H9 (cell line): ENCODE data around the gene TIMM23. TPM values are rescaled to one million over a fixed set of nuclear protein-coding genes. Genes with fewer than 3 reads are reported as not detected.
"Not testable (repeated sequence)": the region's sequence is repeated elsewhere in the genome, so short reads cannot be mapped to it uniquely, and the experiment has no call there.

ENCODE experiments used
- DNase-seq: peaks from one replicate; pipeline ENCODE4 v3.0.0-alpha.2; 2017
- H2AFZ ChIP-seq: one replicate; pipeline ENCODE4 v1.6.1; 2013; ENCODE audit warnings: mild to moderate bottlenecking, low read length, control low read depth, moderate library complexity
- H2AK5ac ChIP-seq: 2 replicates; pipeline ENCODE4 v1.6.1; 2013; ENCODE audit warnings: low read length, control low read depth, mixed read lengths; ENCODE audit not compliant: insufficient read length
- H2BK120ac ChIP-seq: one replicate; pipeline ENCODE4 v1.6.1; 2013; ENCODE audit warnings: low read depth, mild to moderate bottlenecking, low read length, control low read depth, inconsistent platforms; ENCODE audit not compliant: poor library complexity, severe bottlenecking
- H2BK12ac ChIP-seq: 2 replicates; pipeline ENCODE4 v1.6.1; 2013; ENCODE audit warnings: low read length, control low read depth, mixed read lengths, low read depth; ENCODE audit not compliant: insufficient read length
- H2BK15ac ChIP-seq: 2 replicates; pipeline ENCODE4 v1.6.1; 2013; ENCODE audit warnings: low read depth, low read length, control low read depth
- H2BK20ac ChIP-seq: one replicate; pipeline ENCODE4 v1.6.1; 2013; ENCODE audit warnings: low read depth, mild to moderate bottlenecking, low read length, control low read depth, inconsistent platforms; ENCODE audit not compliant: poor library complexity, severe bottlenecking
- H2BK5ac ChIP-seq: 2 replicates; pipeline ENCODE4 v1.6.1; 2013; ENCODE audit warnings: low read length, control low read depth, mixed read lengths; ENCODE audit not compliant: insufficient read length
- H3K14ac ChIP-seq: 2 replicates; pipeline ENCODE4 v1.6.1; 2013; ENCODE audit warnings: low read length, control low read depth; ENCODE audit not compliant: insufficient read depth
- H3K18ac ChIP-seq: 2 replicates; pipeline ENCODE4 v1.6.1; 2013; ENCODE audit warnings: low read depth, mild to moderate bottlenecking, mixed read lengths, low read length, control low read depth; ENCODE audit not compliant: insufficient read length
- H3K23ac ChIP-seq: 2 replicates; pipeline ENCODE4 v1.6.1; 2013; ENCODE audit warnings: low read length, control low read depth, mixed read lengths, low read depth; ENCODE audit not compliant: insufficient read length
- H3K23me2 ChIP-seq: 2 replicates; pipeline ENCODE4 v1.6.1; 2013; ENCODE audit warnings: low read depth, mild to moderate bottlenecking, mixed read lengths, low read length, control low read depth; ENCODE audit not compliant: insufficient read length, poor library complexity, severe bottlenecking
- H3K27ac ChIP-seq: 2 replicates; pipeline ENCODE4 v1.5.1; 2013; ENCODE audit warnings: low read length, control low read depth, mixed read lengths, low read depth; ENCODE audit not compliant: insufficient read length
- H3K27me3 ChIP-seq: 2 replicates; pipeline ENCODE4 v1.6.1; 2013; ENCODE audit warnings: low read length, control low read depth, inconsistent platforms; ENCODE audit not compliant: insufficient read depth
- H3K4ac ChIP-seq: 2 replicates; pipeline ENCODE4 v1.6.1; 2013; ENCODE audit warnings: low read depth, mild to moderate bottlenecking, control low read depth, inconsistent platforms, low read length, moderate library complexity
- H3K4me1 ChIP-seq: 2 replicates; pipeline ENCODE4 v1.6.1; 2013; ENCODE audit warnings: low read length, control low read depth, inconsistent platforms; ENCODE audit not compliant: insufficient read depth
- H3K4me2 ChIP-seq: 2 replicates; pipeline ENCODE4 v1.6.1; 2013; ENCODE audit warnings: low read length, control low read depth, mixed read lengths; ENCODE audit not compliant: insufficient read length, insufficient read depth
- H3K56ac ChIP-seq: 2 replicates; pipeline ENCODE4 v1.6.1; 2013; ENCODE audit warnings: low read depth, mild to moderate bottlenecking, mixed read lengths, low read length, control low read depth; ENCODE audit not compliant: insufficient read length
- H3K79me1 ChIP-seq: 2 replicates; pipeline ENCODE4 v1.6.1; 2013; ENCODE audit warnings: low read depth, mild to moderate bottlenecking, moderate library complexity, low read length, control low read depth, inconsistent platforms; ENCODE audit not compliant: insufficient read depth, poor library complexity, severe bottlenecking
- H3K79me2 ChIP-seq: 2 replicates; pipeline ENCODE4 v1.6.1; 2013; ENCODE audit warnings: low read length, control low read depth, inconsistent platforms; ENCODE audit not compliant: insufficient read depth
- H3K9ac ChIP-seq: 2 replicates; pipeline ENCODE4 v1.6.1; 2013; ENCODE audit warnings: low read length, control low read depth, mixed read lengths; ENCODE audit not compliant: insufficient read length; ENCODE audit errors: extremely low read depth
- H3K9me3 ChIP-seq: one replicate; pipeline ENCODE4 v1.6.1; 2013; ENCODE audit warnings: low read depth, low read length, inconsistent platforms; ENCODE audit not compliant: control insufficient read depth
- H3T11ph ChIP-seq: one replicate; pipeline ENCODE4 v1.6.1; 2013; ENCODE audit warnings: mild to moderate bottlenecking, low read length, control low read depth, inconsistent platforms
- H4K20me1 ChIP-seq: one replicate; pipeline ENCODE4 v1.6.1; 2013; ENCODE audit not compliant: control insufficient read depth, insufficient read length, insufficient read depth
- H4K5ac ChIP-seq: 2 replicates; pipeline ENCODE4 v1.6.1; 2013; ENCODE audit warnings: low read depth, mild to moderate bottlenecking, mixed read lengths, low read length, control low read depth; ENCODE audit not compliant: insufficient read length
- H4K8ac ChIP-seq: replicated peaks from 2 replicates; pipeline ENCODE4 v1.6.1; 2013; ENCODE audit warnings: low read length, control low read depth, mixed read lengths, low read depth; ENCODE audit not compliant: insufficient read length
- H4K91ac ChIP-seq: 2 replicates; pipeline ENCODE4 v1.6.1; 2013; ENCODE audit warnings: low read depth, mild to moderate bottlenecking, moderate library complexity, mixed read lengths, low read length, control low read depth; ENCODE audit not compliant: insufficient read length
- H3K27ac Mint-ChIP-seq, 3 experiments: 2 replicates in 2 of 3; 3 replicates in 1 of 3; pipeline ENCODE4 v1.8.0; 2020 to 2021; ENCODE audit warnings: mixed read lengths in 3 of 3, mild to moderate bottlenecking in 1 of 3, moderate library complexity in 1 of 3
- H3K27me3 Mint-ChIP-seq: 2 replicates; pipeline ENCODE4 v1.8.0; 2021; ENCODE audit warnings: low read depth, mild to moderate bottlenecking, moderate library complexity, mixed read lengths
- H3K36me3 Mint-ChIP-seq, 3 experiments: 2 replicates in 2 of 3; 3 replicates in 1 of 3; pipeline ENCODE4 v1.8.0; 2020 to 2021; ENCODE audit warnings: low read depth in 3 of 3, mixed read lengths in 3 of 3; ENCODE audit not compliant: insufficient read depth in 1 of 3
- H3K4me1 Mint-ChIP-seq, 2 experiments: 2 replicates each; pipeline ENCODE4 v1.8.0; 2020; ENCODE audit warnings: mixed read lengths in 2 of 2
- H3K4me3 Mint-ChIP-seq, 2 experiments: 2 replicates in 1 of 2; 3 replicates in 1 of 2; pipeline ENCODE4 v1.8.0; 2020 to 2021; ENCODE audit warnings: mild to moderate bottlenecking in 2 of 2, mixed read lengths in 2 of 2, moderate library complexity in 1 of 2
- H3K9me3 Mint-ChIP-seq, 2 experiments: 2 replicates in 1 of 2; 3 replicates in 1 of 2; pipeline ENCODE4 v1.8.0; 2020; ENCODE audit warnings: mild to moderate bottlenecking in 2 of 2, mixed read lengths in 2 of 2, moderate library complexity in 1 of 2
- WGBS: extraction: QIAGEN DNeasy Blood & Tissue Kit; methylation state at CpG from one replicate; pipeline ENCODE4 v1.1.7; 2013; ENCODE audit warnings: missing lambda C conversion rate, low lambda C conversion rate, mixed read lengths; ENCODE audit not compliant: insufficient read length; ENCODE audit errors: extremely low coverage; 5-methylcytosine and 5-hydroxymethylcytosine counted together
- total RNA-seq: library from RNA; stranded (reverse); gene quantifications from 2 replicates; pipeline ENCODE4 v1.2.1, GENCODE V29; 2021
- TF ChIP-seq, protein P1 (sequence below): fragments of 200-600 bp; sonication (generic); conservative IDR thresholded peaks from 3 replicates; pipeline ENCODE4 v1.8.0; 2021; ENCODE audit warnings: antibody characterized with exemption, mild to moderate bottlenecking

TIMM23 gene
- total RNA-seq, 1 experiment from 2014 or later: 105 TPM

DNA sequence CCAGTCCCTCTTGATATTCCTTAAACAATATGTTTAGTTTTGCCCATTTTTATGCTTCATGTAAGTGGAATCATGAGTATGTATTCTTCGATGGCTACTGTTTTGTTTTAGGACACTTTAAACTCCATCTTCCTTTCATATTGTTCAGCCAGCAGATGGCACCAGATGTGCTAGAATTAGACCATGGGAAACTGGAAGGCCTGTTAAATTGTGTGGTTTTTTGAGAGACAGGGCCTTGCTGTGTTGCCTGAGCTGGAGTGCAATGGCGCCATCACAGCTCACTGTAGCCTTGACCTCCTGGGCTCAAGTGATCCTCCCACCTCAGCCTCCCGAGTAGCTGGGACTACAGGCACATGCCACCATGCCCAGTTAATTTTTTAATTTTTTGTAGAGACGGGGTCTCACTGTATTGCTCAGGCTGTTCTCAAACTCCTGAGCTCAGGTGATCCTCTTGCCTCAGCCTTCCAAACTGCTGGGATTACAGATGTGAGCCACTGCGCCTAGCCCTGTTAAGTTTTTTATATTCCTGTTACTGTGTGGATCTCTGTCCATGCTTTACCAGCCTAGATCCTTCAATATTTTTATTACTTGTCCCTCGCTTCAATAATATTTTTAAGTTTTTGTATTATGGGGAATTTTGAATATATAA lies 11.4 kb downstream of the TIMM23 start:
- H3K36me3 Mint-ChIP-seq: peaks cover 9 to 36% (median 35%) of the 10 kb centered on the region in 3 experiments; a peak in 6 of 7 replicates
- not testable (repeated sequence) for H2BK12ac ChIP-seq, H4K20me1 ChIP-seq, H3T11ph ChIP-seq, H4K8ac ChIP-seq, H3K4me1 Mint-ChIP-seq, H3K27me3 ChIP-seq, H3K27me3 Mint-ChIP-seq, H2BK5ac ChIP-seq, H4K5ac ChIP-seq, H2BK20ac ChIP-seq, H2AK5ac ChIP-seq, H3K23me2 ChIP-seq, H3K14ac ChIP-seq, H3K79me1 ChIP-seq, H4K91ac ChIP-seq, H3K27ac ChIP-seq, H2BK120ac ChIP-seq, H2BK15ac ChIP-seq, H3K4ac ChIP-seq, H3K18ac ChIP-seq, H2AFZ ChIP-seq, H3K4me2 ChIP-seq, H3K4me1 ChIP-seq, DNase-seq, H3K23ac ChIP-seq, H3K9me3 Mint-ChIP-seq, H3K9ac ChIP-seq, H3K56ac ChIP-seq, H3K27ac Mint-ChIP-seq, H3K79me2 ChIP-seq, H3K9me3 ChIP-seq, H3K4me3 Mint-ChIP-seq
- TF ChIP-seq, protein P1, sequence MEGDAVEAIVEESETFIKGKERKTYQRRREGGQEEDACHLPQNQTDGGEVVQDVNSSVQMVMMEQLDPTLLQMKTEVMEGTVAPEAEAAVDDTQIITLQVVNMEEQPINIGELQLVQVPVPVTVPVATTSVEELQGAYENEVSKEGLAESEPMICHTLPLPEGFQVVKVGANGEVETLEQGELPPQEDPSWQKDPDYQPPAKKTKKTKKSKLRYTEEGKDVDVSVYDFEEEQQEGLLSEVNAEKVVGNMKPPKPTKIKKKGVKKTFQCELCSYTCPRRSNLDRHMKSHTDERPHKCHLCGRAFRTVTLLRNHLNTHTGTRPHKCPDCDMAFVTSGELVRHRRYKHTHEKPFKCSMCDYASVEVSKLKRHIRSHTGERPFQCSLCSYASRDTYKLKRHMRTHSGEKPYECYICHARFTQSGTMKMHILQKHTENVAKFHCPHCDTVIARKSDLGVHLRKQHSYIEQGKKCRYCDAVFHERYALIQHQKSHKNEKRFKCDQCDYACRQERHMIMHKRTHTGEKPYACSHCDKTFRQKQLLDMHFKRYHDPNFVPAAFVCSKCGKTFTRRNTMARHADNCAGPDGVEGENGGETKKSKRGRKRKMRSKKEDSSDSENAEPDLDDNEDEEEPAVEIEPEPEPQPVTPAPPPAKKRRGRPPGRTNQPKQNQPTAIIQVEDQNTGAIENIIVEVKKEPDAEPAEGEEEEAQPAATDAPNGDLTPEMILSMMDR: peak; percentile 50; the same call in 2 of the 3 replicates
- no CpG with 5 or more reads among the region's 6 CpGs for WGBS

DNA sequence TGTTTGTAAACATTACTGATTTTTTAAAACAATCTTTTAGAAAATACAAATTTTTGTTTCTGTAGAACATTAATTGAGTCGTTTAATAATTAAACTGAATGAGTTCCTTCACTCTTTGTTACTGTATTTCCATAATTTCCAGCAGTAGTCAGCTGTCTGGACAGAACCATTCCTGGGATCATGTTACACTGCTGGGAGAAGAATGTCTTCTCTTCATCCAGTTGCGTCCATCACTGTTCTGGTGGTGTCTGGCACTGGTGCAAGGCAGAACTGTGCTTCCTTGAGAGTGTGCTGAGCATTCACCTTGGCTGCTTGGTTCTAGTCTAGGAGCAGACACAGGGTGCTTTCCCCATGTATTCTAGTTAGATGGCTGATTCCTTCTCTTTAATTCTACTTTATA lies 12.2 kb downstream of the TIMM23 start:
- H3K4me3 Mint-ChIP-seq, H2BK15ac ChIP-seq: not testable (repeated sequence)

More for the DNA sequence above, 12.2 kb downstream of the TIMM23 start:
- not testable (repeated sequence) for H3K27me3 ChIP-seq, H3T11ph ChIP-seq, H2AK5ac ChIP-seq, H3K27me3 Mint-ChIP-seq, H3K9me3 ChIP-seq, H4K20me1 ChIP-seq, H4K8ac ChIP-seq, H4K5ac ChIP-seq, H3K27ac ChIP-seq, H3K4me1 Mint-ChIP-seq, H2AFZ ChIP-seq, H3K18ac ChIP-seq, H2BK5ac ChIP-seq, H2BK120ac ChIP-seq, H3K9me3 Mint-ChIP-seq, H3K4ac ChIP-seq, H3K79me2 ChIP-seq, H4K91ac ChIP-seq, H3K56ac ChIP-seq, H3K9ac ChIP-seq, H3K23me2 ChIP-seq, DNase-seq, H3K14ac ChIP-seq, H3K4me1 ChIP-seq, H3K23ac ChIP-seq, H2BK12ac ChIP-seq, H3K79me1 ChIP-seq, H3K4me2 ChIP-seq, H3K27ac Mint-ChIP-seq, H2BK20ac ChIP-seq
- no CpG with 5 or more reads among the region's 2 CpGs for WGBS
- peaks cover 9 to 38% (median 37%) of the 10 kb centered on the region in 3 experiments; a peak in 6 of 7 replicates for H3K36me3 Mint-ChIP-seq
